ENCODE data around the gene PRKG1. TPM values are rescaled to one million over a fixed set of nuclear protein-coding genes. Genes with fewer than 3 reads are reported as not detected.

The PRKG1 gene
- total RNA-seq, 2 donors from 2014 or later = 1.3 to 2.7 TPM

GRCh38 chr10:51325649-51326048 is 251.4 kb downstream of the PRKG1 start:
- no peaks in the 10 kb centered on the region for H3K4me1 Mint-ChIP-seq
- Histone ChIP-seq H3K9ac (ENCODE audit: extremely low read depth, low read length, poor library complexity, severe bottlenecking) (no peak overlapping the region), H3K4me1 (ENCODE audit: control insufficient read depth, insufficient read depth, low read length) (no peaks in the 10 kb centered on the region), H3K27ac (ENCODE audit: low read depth, low read length) (no peak overlapping the region), H3K4me3 (ENCODE audit: low read length) (no peak overlapping the region), H3K27me3 (ENCODE audit: control insufficient read depth, insufficient read depth, low read length, poor library complexity, severe bottlenecking) (no peaks in the 10 kb centered on the region), H3K9me3 (ENCODE audit: control insufficient read depth, low read length) (no peaks in the 10 kb centered on the region), H3K36me3 (ENCODE audit: control insufficient read depth, insufficient read depth, low read length) (no peaks in the 10 kb centered on the region)
- WGBS, 2 experiments (ENCODE audit: insufficient coverage in 1 of 2, insufficient read length in 1 of 2) = 94% methylated on average over 2 of the region's 2 CpGs; no CpG with 5 or more reads in 1 of the 2 experiments
- no peak for TF ChIP-seq CTCF (conservative IDR thresholded peaks at IDR 0.05)
- no peak for DNase-seq
- no peaks in the 10 kb centered on the region for H3K36me3 Mint-ChIP-seq (ENCODE audit: low read depth)
- no peaks in the 10 kb centered on the region for H3K9me3 Mint-ChIP-seq
- no peak overlapping the region for H3K27ac Mint-ChIP-seq
- no peaks in the 10 kb centered on the region for H3K27me3 Mint-ChIP-seq (ENCODE audit: insufficient read depth)
- H3K4me3 Mint-ChIP-seq = no peak overlapping the region

GRCh38 chr10:51326174-51326573 is 251.9 kb downstream of the PRKG1 start:
- H3K27me3 Mint-ChIP-seq (ENCODE audit: insufficient read depth) = no peaks in the 10 kb centered on the region
- no peak for TF ChIP-seq CTCF (conservative IDR thresholded peaks at IDR 0.05)
- H3K9me3 Mint-ChIP-seq = no peaks in the 10 kb centered on the region
- H3K36me3 Mint-ChIP-seq (ENCODE audit: low read depth) = no peaks in the 10 kb centered on the region
- no peaks in the 10 kb centered on the region for H3K4me1 ChIP-seq (ENCODE audit: control insufficient read depth, insufficient read depth, low read length)
- H3K4me3 ChIP-seq (ENCODE audit: low read length) = no peak overlapping the region
- H3K27ac ChIP-seq (ENCODE audit: low read depth, low read length) = no peak overlapping the region
- no peak overlapping the region for H3K4me3 Mint-ChIP-seq
- DNase-seq = no peak
- H3K27ac Mint-ChIP-seq = no peak overlapping the region
- peaks cover 5% of the 10 kb centered on the region for H3K27me3 ChIP-seq (ENCODE audit: control insufficient read depth, insufficient read depth, low read length, poor library complexity, severe bottlenecking)
- WGBS, 2 experiments (ENCODE audit: insufficient coverage in 1 of 2, insufficient read length in 1 of 2) = 92% methylated on average over 1 of the region's 1 CpG; no CpG with 5 or more reads in 1 of the 2 experiments
- no peaks in the 10 kb centered on the region for H3K4me1 Mint-ChIP-seq
- H3K9ac ChIP-seq (ENCODE audit: extremely low read depth, low read length, poor library complexity, severe bottlenecking) = no peak overlapping the region
- H3K9me3 ChIP-seq (ENCODE audit: control insufficient read depth, low read length) = no peaks in the 10 kb centered on the region
- H3K36me3 ChIP-seq (ENCODE audit: control insufficient read depth, insufficient read depth, low read length) = no peaks in the 10 kb centered on the region

- TF ChIP-seq CTCF (conservative IDR thresholded peaks at IDR 0.05) = no peak
- H3K9me3 ChIP-seq (ENCODE audit: control insufficient read depth, low read length) = no peaks in the 10 kb centered on the region
- peaks cover 9% of the 10 kb centered on the region for H3K27me3 ChIP-seq (ENCODE audit: control insufficient read depth, insufficient read depth, low read length, poor library complexity, severe bottlenecking)
- no peaks in the 10 kb centered on the region for H3K36me3 Mint-ChIP-seq (ENCODE audit: low read depth)
- H3K27ac ChIP-seq (ENCODE audit: low read depth, low read length) = no peak overlapping the region
- H3K4me3 ChIP-seq (ENCODE audit: low read length) = no peak overlapping the region
- no peaks in the 10 kb centered on the region for H3K4me1 Mint-ChIP-seq
- H3K4me3 Mint-ChIP-seq = no peak overlapping the region
- H3K9ac ChIP-seq (ENCODE audit: extremely low read depth, low read length, poor library complexity, severe bottlenecking) = no peak overlapping the region
- no peaks in the 10 kb centered on the region for H3K27me3 Mint-ChIP-seq (ENCODE audit: insufficient read depth)
- 100% methylated on average over 1 of the region's 1 CpG; no CpG with 5 or more reads in 1 of the 2 experiments for WGBS, 2 experiments (ENCODE audit: insufficient coverage in 1 of 2, insufficient read length in 1 of 2)
- no peaks in the 10 kb centered on the region for H3K4me1 ChIP-seq (ENCODE audit: control insufficient read depth, insufficient read depth, low read length)
- H3K9me3 Mint-ChIP-seq = no peaks in the 10 kb centered on the region
- no peaks in the 10 kb centered on the region for H3K36me3 ChIP-seq (ENCODE audit: control insufficient read depth, insufficient read depth, low read length)
- no peak for DNase-seq
- no peak overlapping the region for H3K27ac Mint-ChIP-seq
Observed at GRCh38 chr10:51327432-51327831, 253.1 kb downstream of the PRKG1 start.
